Sigmoid colon (tissue), 7 donors: ENCODE results near the gene SYNGR3. TPM values are rescaled to one million over a fixed set of nuclear protein-coding genes. Genes with fewer than 3 reads are reported as not detected.
"Not testable (repeated sequence)": the region's sequence is repeated elsewhere in the genome, so short reads cannot be mapped to it uniquely, and the experiment has no call there.

Experiments used
- DNase-seq: peaks from one replicate; pipeline ENCODE4 v3.0.0-alpha.2; 2019
- H3K27ac ChIP-seq, 4 donors: fragments of 200-600 bp; sonication (generic); one replicate each; pipeline ENCODE4 v1.5.1; 2016 to 2019; ENCODE audit warnings: mild to moderate bottlenecking in 1 of 4
- H3K27me3 ChIP-seq, 3 donors: fragments of 200-600 bp; sonication (generic); one replicate each; pipeline ENCODE4 v1.5.1; 2019; ENCODE audit warnings: mild to moderate bottlenecking in 1 of 3
- H3K36me3 ChIP-seq, 4 donors: fragments of 200-600 bp; sonication (generic); one replicate each; pipeline ENCODE4 v1.5.1; 2016 to 2019
- H3K4me1 ChIP-seq, 4 donors: fragments of 200-600 bp; sonication (generic); one replicate each; pipeline ENCODE4 v1.5.1; 2017 to 2019
- H3K4me3 ChIP-seq, 4 donors: fragments of 200-600 bp; sonication (generic); one replicate each; pipeline ENCODE4 v1.5.1; 2017 to 2019; ENCODE audit warnings: mild to moderate bottlenecking in 2 of 4, moderate library complexity in 1 of 4
- H3K9me3 ChIP-seq, 4 donors: fragments of 200-600 bp in 3 of 4; sonication (generic) in 3 of 4; one replicate each; pipeline versions ENCODE4 v1.5.1 to v1.6.1; 2013 to 2019
- CTCF ChIP-seq, 4 experiments: fragments of 450-650 bp in 3 of 4; fragments of 200-600 bp in 1 of 4; IDR thresholded peaks; one replicate each; pipeline ENCODE4 v1.5.1; 2016 to 2019; ENCODE audit warnings: antibody characterized with exemption in 4 of 4, mild to moderate bottlenecking in 3 of 4, moderate library complexity in 2 of 4
- EP300 ChIP-seq, 4 donors: sonication (generic); formaldehyde crosslinking; IDR thresholded peaks; one replicate each; pipeline ENCODE4 v1.6.1; 2017; ENCODE audit warnings: antibody characterized with exemption in 4 of 4
- POLR2A ChIP-seq, 2 donors: fragments of 450-650 bp; IDR thresholded peaks; one replicate each; pipeline ENCODE4 v1.6.1; 2016; ENCODE audit warnings: antibody characterized with exemption in 2 of 2, mild to moderate bottlenecking in 2 of 2, moderate library complexity in 2 of 2
- POLR2AphosphoS5 ChIP-seq, 4 donors: sonication (generic); formaldehyde crosslinking; IDR thresholded peaks; one replicate each; pipeline ENCODE4 v1.6.1; 2017; ENCODE audit warnings: antibody characterized with exemption in 4 of 4
- WGBS, 2 donors: extraction: QIAGEN DNeasy Blood & Tissue Kit; methylation state at CpG; one replicate each; pipeline ENCODE4 v1.1.7; 2013; 5-methylcytosine and 5-hydroxymethylcytosine counted together
- intact Hi-C: fragments of 100-400 bp; cut with DNase I; formaldehyde crosslinking; loops from one replicate; pipeline ENCODE4 v1.15.1; 2023
- polyA plus RNA-seq, 3 donors: library from polyadenylated mRNA; stranded (reverse); fragments of 200-250 nt; gene quantifications; one replicate each; pipeline ENCODE4 v1.2.3, GENCODE V29; 2013
- total RNA-seq, 4 donors: library from RNA; depleted of rRNA; stranded (reverse); fragments of >200 nt; gene quantifications; one replicate each; pipeline ENCODE4 v1.1.0, GENCODE V29; 2016
- donor health status: healthy with polysubstance abuse.
- donor health status: Bipolar disorder and iron deficiency.
- donor health status: healthy.

The SYNGR3 gene
- total and polyA plus RNA-seq, 7 donors = 0.60 to 8.3 (median 4.0) TPM

- intact Hi-C loops = no loop called here
- no peak for DNase-seq
- Histone ChIP-seq H3K27ac (peak overlapping the region; percentile 78 to 97 (median 92)), H3K9me3 (no peaks in the 10 kb centered on the region), H3K27me3 (no peaks in the 10 kb centered on the region), H3K36me3 (no peaks in the 10 kb centered on the region), H3K4me3 (peak overlapping the region; percentile 55 to 99 (median 77)), H3K4me1 (peaks cover 0 to 62% (median 53%) of the 10 kb centered on the region in 4 donors)
- WGBS, 2 donors = 1% methylated on average over 55 of the region's 55 CpGs
- TF ChIP-seq POLR2AphosphoS5 (IDR thresholded peaks at IDR 0.05) (no peak), CTCF (IDR thresholded peaks at IDR 0.05) (no peak), EP300 (IDR thresholded peaks at IDR 0.05) (no peak), POLR2A (IDR thresholded peaks at IDR 0.05) (no peak)
Observed at GRCh38 chr16:2009164-2009711, 19.5 kb downstream of the SYNGR3 start.

GRCh38 chr16:2009791-2010510, 20.2 kb downstream of the SYNGR3 start, which contains the start of gene ZNF598:
ZNF598 (minus strand) TSS chr16:2009821.
- peak within 1 kb of the TSS; percentile 78 to 97 (median 92) for H3K27ac ChIP-seq
- 2 to 4% methylated on average over 52 of the region's 52 CpGs for WGBS, 2 donors
- TF ChIP-seq EP300 (IDR thresholded peaks at IDR 0.05) (no peak), POLR2AphosphoS5 (IDR thresholded peaks at IDR 0.05) (peak; percentile 85 to 96 (median 92)), POLR2A (IDR thresholded peaks at IDR 0.05) (peak; percentile 92 to 95), CTCF (IDR thresholded peaks at IDR 0.05) (no peak)
- H3K27me3 ChIP-seq = no peaks in the 10 kb centered on the region
- peaks cover 0 to 54% (median 46%) of the 10 kb centered on the region in 4 donors for H3K4me1 ChIP-seq
- H3K9me3 ChIP-seq = no peaks in the 10 kb centered on the region
- peak; percentile 91 for DNase-seq
- intact Hi-C loops = no loop called here
- peak within 1 kb of the TSS; percentile 55 to 99 (median 77) for H3K4me3 ChIP-seq
- H3K36me3 ChIP-seq = no peaks in the 10 kb centered on the region

- H3K4me1 ChIP-seq = peaks cover 0 to 37% (median 31%) of the 10 kb centered on the region in 4 donors
- DNase-seq, intact Hi-C loops, H3K27ac ChIP-seq, H3K36me3 ChIP-seq, H3K4me3 ChIP-seq, H3K9me3 ChIP-seq, H3K27me3 ChIP-seq: not testable (repeated sequence)
- 89 to 91% methylated on average over 9 of the region's 9 CpGs for WGBS, 2 donors
Observed at GRCh38 chr16:2011726-2012125, 22.0 kb downstream of the SYNGR3 start.

- no peak overlapping the region for H3K4me3 ChIP-seq
- H3K4me1 ChIP-seq = peaks cover 0 to 19% (median 13%) of the 10 kb centered on the region in 4 donors
- H3K36me3 ChIP-seq = no peaks in the 10 kb centered on the region
- DNase-seq = no peak
- peaks cover 0 to 8% (median 8%) of the 10 kb centered on the region in 3 donors for H3K27me3 ChIP-seq
- no peaks in the 10 kb centered on the region for H3K9me3 ChIP-seq
- WGBS, 2 donors = 94% methylated on average over 15 of the region's 15 CpGs
- TF ChIP-seq POLR2AphosphoS5 (IDR thresholded peaks at IDR 0.05) = no peak
- no peak for TF ChIP-seq CTCF (IDR thresholded peaks at IDR 0.05)
- no peak for TF ChIP-seq EP300 (IDR thresholded peaks at IDR 0.05)
- TF ChIP-seq POLR2A (IDR thresholded peaks at IDR 0.05) = no peak
- H3K27ac ChIP-seq = no peak overlapping the region
- intact Hi-C loops = no loop called here
Observed at GRCh38 chr16:2013527-2013926, 23.8 kb downstream of the SYNGR3 start.

GRCh38 chr16:2015117-2015946, 25.6 kb downstream of the SYNGR3 start:
- Histone ChIP-seq H3K4me3 (no peak overlapping the region), H3K4me1 (peaks cover 0 to 16% (median 13%) of the 10 kb centered on the region in 4 donors), H3K9me3 (no peaks in the 10 kb centered on the region), H3K27ac (no peak overlapping the region), H3K36me3 (no peaks in the 10 kb centered on the region), H3K27me3 (peaks cover 15 to 27% (median 25%) of the 10 kb centered on the region in 3 donors)
- 18 to 73% methylated on average over 24 of the region's 24 CpGs for WGBS, 2 donors
- DNase-seq = no peak
- TF ChIP-seq EP300 (IDR thresholded peaks at IDR 0.05) = no peak
- TF ChIP-seq CTCF (IDR thresholded peaks at IDR 0.05) = no peak
- no peak for TF ChIP-seq POLR2A (IDR thresholded peaks at IDR 0.05)
- TF ChIP-seq POLR2AphosphoS5 (IDR thresholded peaks at IDR 0.05) = no peak
- intact Hi-C loops = no loop called here
